Activated B cell treated with CpG ODN at 0.5 μM for 24 hours (primary cell): ENCODE measurements around the gene ERCC2. TPM values are rescaled to one million over a fixed set of nuclear protein-coding genes. Genes with fewer than 3 reads are reported as not detected.

Source experiments
- ATAC-seq: fragments of 200-7000 bp; cut with Tn5 transposase; one replicate; pipeline ENCODE4 v1.10.0; 2021; ENCODE audit warnings: low read depth, mild to moderate bottlenecking, moderate library complexity
- CTCF ChIA-PET: fragments of 350-600 bp; sonication (Branson Sonifier 250); formaldehyde crosslinking; loops from one replicate; lab custom pipeline; 2021; ENCODE audit warnings: antibody characterized with exemption; lab: Charles Lee
- POLR2A ChIA-PET: fragments of 350-600 bp; sonication (Branson Sonifier 250); formaldehyde crosslinking; loops from one replicate; lab custom pipeline; 2021; ENCODE audit warnings: antibody characterized with exemption; lab: Charles Lee
- DNase-seq: peaks from one replicate; pipeline ENCODE4 v3.0.0; 2022
- H3K27ac Mint-ChIP-seq: one replicate; pipeline ENCODE4 v1.8.0; 2020; ENCODE audit warnings: mixed read lengths
- H3K27me3 Mint-ChIP-seq: one replicate; pipeline ENCODE4 v1.8.0; 2021; ENCODE audit warnings: mixed read lengths
- H3K36me3 Mint-ChIP-seq: one replicate; pipeline ENCODE4 v1.8.0; 2021; ENCODE audit warnings: low read depth, mixed read lengths
- H3K4me1 Mint-ChIP-seq: one replicate; pipeline ENCODE4 v1.8.0; 2021; ENCODE audit warnings: mixed read lengths
- H3K4me3 Mint-ChIP-seq: one replicate; pipeline ENCODE4 v1.8.0; 2020; ENCODE audit warnings: mild to moderate bottlenecking, mixed read lengths
- H3K9me3 Mint-ChIP-seq: one replicate; pipeline ENCODE4 v1.8.0; 2020; ENCODE audit warnings: mixed read lengths
- CTCF ChIP-seq: fragments of 200-600 bp; IDR thresholded peaks from one replicate; pipeline ENCODE4 v1.8.0; 2022; ENCODE audit warnings: antibody characterized with exemption, mild to moderate bottlenecking
- intact Hi-C: fragments of 100-400 bp; cut with micrococcal nuclease; formaldehyde crosslinking; loops from one replicate; pipeline ENCODE4 v1.15.1; 2024
- total RNA-seq: library from RNA; stranded (reverse); gene quantifications from 2 replicates; pipeline ENCODE4 v1.2.3, GENCODE V29; 2022

Gene ERCC2
- total RNA-seq, 1 donor from 2014 or later: 29.8 TPM

- no peak for TF ChIP-seq CTCF
- Mint-ChIP-seq H3K4me3 (no peak overlapping the region), H3K36me3 (no peaks in the 10 kb centered on the region), H3K9me3 (no peaks in the 10 kb centered on the region), H3K4me1 (no peaks in the 10 kb centered on the region), H3K27me3 (no peaks in the 10 kb centered on the region), H3K27ac (no peak overlapping the region)
- intact Hi-C loops: no loop called here
- ATAC-seq (no peak), DNase-seq (no peak)
- CTCF ChIA-PET: no interaction called here
- POLR2A ChIA-PET: no interaction called here
These were observed 5.8 kb upstream of the ERCC2 start for GRCh38 chr19:45376045-45376724.

- ATAC-seq (no peak), DNase-seq (no peak)
- intact Hi-C loops: no loop called here
- H3K27ac Mint-ChIP-seq: no peak overlapping the region
- ChIA-PET CTCF (no interaction called here), POLR2A (interaction anchor here (0.5 kb wide), 1 partner anchor 1731 kb away, joined by 6 read pairs; no protein-coding TSS in a partner anchor)
- no peak for TF ChIP-seq CTCF
- no peaks in the 10 kb centered on the region for H3K27me3 Mint-ChIP-seq
- no peaks in the 10 kb centered on the region for H3K36me3 Mint-ChIP-seq
- H3K4me3 Mint-ChIP-seq: peak overlapping the region; percentile 50
- H3K4me1 Mint-ChIP-seq: peaks cover 14% of the 10 kb centered on the region
- no peaks in the 10 kb centered on the region for H3K9me3 Mint-ChIP-seq
These were observed 1.5 kb downstream of the ERCC2 start for GRCh38 chr19:45368737-45369340.

- Mint-ChIP-seq H3K27ac (no peak overlapping the region), H3K27me3 (no peaks in the 10 kb centered on the region), H3K36me3 (peaks cover 2% of the 10 kb centered on the region), H3K4me1 (peaks cover 14% of the 10 kb centered on the region), H3K4me3 (no peak overlapping the region), H3K9me3 (no peaks in the 10 kb centered on the region)
- TF ChIP-seq CTCF: no peak
- ATAC-seq (no peak), DNase-seq (no peak)
- POLR2A ChIA-PET: no interaction called here
- intact Hi-C loops: no loop called here
- CTCF ChIA-PET: no interaction called here
These were observed 2.2 kb downstream of the ERCC2 start for GRCh38 chr19:45368127-45368526.

DNA sequence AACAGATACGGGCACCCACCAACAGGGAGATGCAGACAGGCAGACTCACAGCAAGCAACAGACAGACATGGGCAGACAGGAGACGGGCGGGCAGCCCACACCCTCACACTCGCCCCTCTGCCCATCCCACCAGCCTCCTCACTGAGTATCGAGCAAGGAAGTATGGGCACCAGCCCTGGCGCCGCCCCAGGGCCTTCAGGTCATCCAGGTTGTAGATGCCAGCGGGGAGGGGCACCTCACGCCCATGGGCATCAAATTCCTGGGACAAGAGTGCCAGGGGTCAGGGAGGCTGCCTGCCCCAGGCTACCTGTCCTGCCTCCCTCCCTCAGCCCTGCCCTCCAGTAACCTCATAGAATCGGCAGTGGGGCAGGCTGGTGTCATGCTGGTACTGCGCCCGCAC lies 5.7 kb downstream of the ERCC2 start:
- intact Hi-C loops: no loop called here
- no peak overlapping the region for H3K27ac Mint-ChIP-seq
- ChIA-PET POLR2A (no interaction called here), CTCF (no interaction called here)
- DNase-seq: no peak
- H3K4me3 Mint-ChIP-seq: no peak overlapping the region
- peaks cover 22% of the 10 kb centered on the region for H3K36me3 Mint-ChIP-seq
- no peaks in the 10 kb centered on the region for H3K9me3 Mint-ChIP-seq
- no peaks in the 10 kb centered on the region for H3K27me3 Mint-ChIP-seq
- H3K4me1 Mint-ChIP-seq: peaks cover 5% of the 10 kb centered on the region
- ATAC-seq: no peak
- no peak for TF ChIP-seq CTCF

- intact Hi-C loops: no loop called here
- Mint-ChIP-seq H3K4me1 (peaks cover 1% of the 10 kb centered on the region), H3K27me3 (no peaks in the 10 kb centered on the region), H3K4me3 (no peak overlapping the region), H3K27ac (no peak overlapping the region), H3K9me3 (no peaks in the 10 kb centered on the region), H3K36me3 (peaks cover 27% of the 10 kb centered on the region)
- DNase-seq (no peak), ATAC-seq (no peak)
- CTCF ChIA-PET: no interaction called here
- TF ChIP-seq CTCF: no peak
- POLR2A ChIA-PET: no interaction called here
These were observed 6.4 kb downstream of the ERCC2 start for GRCh38 chr19:45363861-45364459.
